ENCODE data around the gene ZNF816.
"Not testable (repeated sequence)": the region's sequence is repeated elsewhere in the genome, so short reads cannot be mapped to it uniquely, and the experiment has no call there.

ZNF816 gene

DNA sequence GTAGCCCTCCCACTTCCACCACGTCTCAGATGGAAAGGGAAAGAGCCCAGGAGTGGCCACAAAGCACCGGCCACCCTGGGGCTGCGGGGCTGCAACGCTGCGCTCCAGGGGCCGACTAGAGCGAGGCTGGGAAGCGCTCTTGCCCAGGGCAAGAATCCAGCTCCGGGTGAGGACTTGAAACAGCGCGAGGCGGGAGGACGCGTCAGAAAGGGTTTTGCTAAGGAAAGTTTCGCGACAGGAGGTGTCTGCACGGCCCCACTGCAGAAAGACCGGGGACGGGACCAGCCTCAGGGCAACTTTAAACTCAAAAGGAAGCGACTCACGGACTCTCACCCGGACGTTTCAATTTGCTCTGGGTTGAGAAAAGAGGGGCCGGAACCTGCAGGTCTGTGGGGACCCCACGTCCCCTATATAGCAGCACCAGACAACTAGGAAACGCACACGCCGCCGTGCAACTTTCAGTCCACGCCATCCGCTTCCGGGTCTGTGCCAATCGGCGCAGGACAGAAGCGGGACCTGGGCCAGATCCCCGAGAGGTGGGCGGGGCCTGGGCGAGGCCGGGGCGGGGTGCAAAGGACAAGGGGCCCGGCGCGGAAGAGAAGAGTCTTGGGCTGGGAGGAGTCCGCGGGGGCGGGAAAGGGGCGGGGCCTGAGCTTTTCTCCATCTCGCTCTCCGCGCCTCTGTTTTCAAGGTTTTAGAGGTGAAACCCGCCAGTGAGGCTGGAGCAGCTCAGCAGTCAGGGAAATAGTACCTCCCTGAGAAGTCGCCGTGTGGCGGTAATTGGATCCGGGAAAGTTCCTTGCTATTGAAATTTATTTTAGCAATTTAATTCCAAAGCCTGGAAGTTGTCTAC is at the start of gene ZNF816:
Gene ZNF816, minus strand, starts transcription at position 488 of the 853 bp plus-strand sequence. CDS start 6,792 bp downstream, outside the sequence.
- DNase-seq: peak; percentile 95

DNA sequence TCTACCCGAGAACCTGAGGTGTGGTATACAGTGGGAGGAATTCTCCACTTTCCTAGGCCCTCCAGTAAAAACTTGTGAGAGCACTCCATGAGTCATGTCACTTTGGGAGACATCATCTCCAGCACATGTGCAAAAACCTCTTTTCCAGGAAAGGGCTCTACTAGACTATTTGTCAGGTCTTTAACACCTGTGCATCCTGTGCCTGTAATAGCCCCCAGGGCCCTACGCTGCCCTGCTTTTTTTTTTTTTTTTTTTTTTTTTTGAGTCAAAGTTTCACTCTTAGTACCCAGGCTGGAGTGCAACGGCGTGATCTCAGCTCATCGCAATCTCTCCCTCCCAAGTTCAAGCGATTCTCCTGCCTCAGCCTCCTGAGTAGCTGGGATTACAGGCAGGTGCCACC is 49.3 kb upstream of the ZNF816 start:
- no peak for DNase-seq

DNA sequence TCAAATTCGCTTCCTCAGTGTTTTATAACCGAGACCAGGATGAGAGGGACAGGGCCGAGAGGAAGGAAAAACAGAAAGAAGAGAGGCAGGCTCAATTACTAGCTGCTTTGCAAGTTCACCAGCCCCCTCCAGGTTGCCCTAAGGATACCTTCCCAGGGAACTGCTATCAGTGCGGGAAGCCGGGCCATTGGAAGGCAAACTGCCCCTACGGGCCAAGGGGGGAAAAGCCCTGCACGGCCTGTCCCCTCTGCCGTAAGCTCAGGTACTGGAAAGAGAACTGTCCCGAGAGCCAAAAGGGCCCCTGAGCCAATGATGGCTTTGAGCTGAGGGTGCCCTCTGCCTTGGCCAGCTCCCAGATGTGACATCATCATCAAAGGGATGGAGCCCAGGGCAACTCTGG is 47.8 kb upstream of the ZNF816 start:
- no peak for DNase-seq

DNA sequence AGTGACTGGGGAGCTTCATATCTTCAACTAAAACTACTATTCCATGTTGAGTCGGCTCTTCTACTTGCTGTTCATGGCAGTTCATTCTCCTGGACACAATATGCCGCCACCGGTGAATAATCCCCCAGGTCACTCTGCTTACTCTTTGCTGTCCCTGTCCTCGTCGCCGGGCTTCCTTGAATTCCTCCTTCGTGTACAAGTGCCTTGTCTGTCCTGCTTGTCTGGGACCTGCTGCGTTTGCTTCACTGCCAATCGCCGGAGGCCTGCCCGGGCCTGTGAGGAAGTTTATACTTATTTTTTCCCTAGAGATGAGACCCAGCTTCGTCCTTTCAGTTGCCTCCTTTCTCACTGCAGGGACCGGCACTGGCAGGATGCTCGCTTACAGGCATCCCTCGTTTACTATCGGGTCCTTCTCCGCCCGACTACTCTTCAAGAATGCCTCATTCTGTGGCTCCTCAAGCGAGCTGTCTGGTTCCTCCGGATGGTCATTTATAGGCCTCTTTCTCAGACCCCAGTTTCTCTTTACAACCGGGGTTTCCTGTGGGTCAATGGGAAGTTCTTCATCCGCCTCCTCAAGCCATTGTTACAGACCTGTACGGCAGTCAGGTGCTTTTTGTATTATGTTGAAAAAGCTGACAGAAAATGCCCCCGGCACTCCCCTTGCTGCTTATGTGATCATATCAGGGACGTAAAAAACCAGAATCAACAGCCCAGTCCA is 45.5 kb upstream of the ZNF816 start:
- DNase-seq: no peak

DNA sequence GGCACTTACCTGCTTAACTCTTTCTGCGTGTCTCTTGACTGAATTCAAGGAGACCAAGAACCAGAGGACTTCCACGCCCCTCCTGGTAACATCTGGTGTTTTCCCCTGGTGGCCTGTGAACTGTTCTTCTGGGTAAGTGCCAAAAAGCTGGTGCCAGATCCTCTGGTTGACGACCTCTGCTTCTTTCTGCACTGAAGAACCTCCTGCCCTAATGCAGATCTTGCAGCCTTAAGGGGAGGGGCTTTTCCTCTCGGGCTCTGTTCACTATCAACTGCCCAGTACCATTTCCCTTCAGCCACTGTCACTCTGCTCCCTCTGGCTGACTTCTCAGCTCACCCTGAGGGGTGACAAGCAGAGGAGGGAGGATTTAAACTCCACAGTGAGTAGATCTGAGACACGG is 44.9 kb upstream of the ZNF816 start:
- no peak for DNase-seq

DNA sequence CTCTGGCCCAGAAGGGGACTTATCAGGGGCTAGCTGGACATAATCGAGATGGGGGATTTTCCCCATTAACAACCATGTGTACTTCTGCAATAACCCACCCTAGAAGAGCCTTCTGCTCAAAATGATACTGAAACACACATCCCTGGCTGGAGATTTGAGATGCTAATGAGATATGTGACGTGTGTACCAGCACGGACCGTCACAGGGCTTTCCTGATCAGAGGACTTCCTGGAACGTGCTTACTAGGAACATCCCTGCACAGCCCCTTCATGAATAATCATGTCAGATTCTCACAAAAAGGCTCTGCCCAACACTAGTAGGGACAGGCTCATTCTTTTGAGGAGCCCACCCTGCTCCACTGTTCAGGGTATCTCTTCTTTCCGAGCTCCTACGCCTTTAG is 44.5 kb upstream of the ZNF816 start:
- no peak for DNase-seq

DNA sequence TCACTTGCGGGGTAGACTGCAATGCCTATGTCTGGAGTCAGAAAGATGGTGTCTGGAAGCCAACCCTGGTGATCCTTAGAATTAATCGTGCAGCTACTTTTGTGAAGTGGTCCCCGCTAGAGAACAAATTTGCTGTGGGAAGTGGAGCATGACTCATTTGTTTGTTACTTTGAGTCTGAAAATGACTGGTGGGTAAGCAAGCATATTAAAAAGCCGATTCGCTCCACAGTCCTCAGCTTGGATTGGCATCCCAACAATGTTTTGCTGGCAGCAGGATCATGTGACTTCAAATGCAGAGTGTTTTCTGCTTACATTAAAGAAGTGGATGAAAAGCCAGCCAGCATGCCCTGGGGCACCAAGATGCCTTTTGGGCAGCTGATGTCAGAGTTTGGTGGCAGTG is 41.6 kb upstream of the ZNF816 start:
- DNase-seq: peak; percentile 12

DNA sequence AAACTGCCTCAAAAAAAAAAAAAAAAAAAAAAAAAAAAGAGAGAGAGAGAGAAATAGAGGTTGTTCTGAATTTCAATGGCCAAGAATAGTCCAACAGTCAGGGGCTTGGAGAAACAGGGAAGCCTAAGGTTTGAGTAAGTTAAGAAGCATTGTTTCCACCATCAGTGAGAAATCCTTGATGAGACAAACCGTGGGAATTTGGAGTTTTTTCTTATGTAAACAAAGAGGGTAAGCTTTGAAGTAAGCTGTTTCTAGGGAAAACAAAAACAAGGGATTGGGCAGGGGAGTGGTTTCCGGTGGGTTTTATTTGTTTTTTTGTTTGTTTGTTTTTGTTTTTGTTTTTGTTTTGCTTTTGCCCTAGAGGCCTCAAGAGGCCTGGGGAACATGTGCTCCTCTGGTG is 39.8 kb upstream of the ZNF816 start:
- DNase-seq: no peak

DNA sequence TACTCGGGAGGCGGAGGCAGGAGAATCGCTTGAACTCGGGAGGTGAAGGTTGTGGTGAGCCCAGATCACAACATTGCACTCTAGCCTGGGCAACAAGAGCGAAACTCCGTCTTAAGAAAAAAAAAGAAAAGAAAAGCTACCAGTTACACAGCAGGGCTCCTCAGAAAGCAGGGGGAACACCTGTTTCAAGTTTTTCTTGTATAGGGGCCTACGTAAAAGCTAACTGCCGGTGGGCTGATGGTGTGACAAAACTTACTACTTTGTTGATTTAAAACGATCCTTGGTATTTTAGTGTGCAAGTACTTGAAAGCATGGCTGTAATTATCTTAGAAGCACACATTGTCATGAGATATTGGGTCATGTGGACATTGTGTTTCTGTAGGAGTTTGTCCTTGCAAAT is 35.3 kb upstream of the ZNF816 start:
- no peak for DNase-seq

DNA sequence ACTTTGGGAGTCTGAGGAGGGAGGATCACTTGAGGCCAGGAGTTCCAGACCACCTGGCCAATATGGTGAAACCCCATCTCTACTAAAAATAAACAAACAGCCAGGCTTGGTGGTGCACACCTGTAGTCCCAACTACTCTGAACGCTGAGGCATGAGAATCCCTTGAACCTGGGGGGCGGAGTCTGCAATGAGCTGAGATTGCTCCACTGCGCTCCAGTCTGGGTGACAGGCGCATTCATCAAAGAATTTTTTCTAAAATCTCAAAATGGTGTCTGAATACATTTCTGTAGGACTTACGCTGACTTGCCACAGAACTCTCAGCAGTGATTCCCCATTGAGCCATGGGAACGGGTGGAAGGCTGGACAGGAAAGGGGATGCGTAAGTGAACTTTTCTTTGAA is 33.0 kb upstream of the ZNF816 start:
- DNase-seq: no peak

DNA sequence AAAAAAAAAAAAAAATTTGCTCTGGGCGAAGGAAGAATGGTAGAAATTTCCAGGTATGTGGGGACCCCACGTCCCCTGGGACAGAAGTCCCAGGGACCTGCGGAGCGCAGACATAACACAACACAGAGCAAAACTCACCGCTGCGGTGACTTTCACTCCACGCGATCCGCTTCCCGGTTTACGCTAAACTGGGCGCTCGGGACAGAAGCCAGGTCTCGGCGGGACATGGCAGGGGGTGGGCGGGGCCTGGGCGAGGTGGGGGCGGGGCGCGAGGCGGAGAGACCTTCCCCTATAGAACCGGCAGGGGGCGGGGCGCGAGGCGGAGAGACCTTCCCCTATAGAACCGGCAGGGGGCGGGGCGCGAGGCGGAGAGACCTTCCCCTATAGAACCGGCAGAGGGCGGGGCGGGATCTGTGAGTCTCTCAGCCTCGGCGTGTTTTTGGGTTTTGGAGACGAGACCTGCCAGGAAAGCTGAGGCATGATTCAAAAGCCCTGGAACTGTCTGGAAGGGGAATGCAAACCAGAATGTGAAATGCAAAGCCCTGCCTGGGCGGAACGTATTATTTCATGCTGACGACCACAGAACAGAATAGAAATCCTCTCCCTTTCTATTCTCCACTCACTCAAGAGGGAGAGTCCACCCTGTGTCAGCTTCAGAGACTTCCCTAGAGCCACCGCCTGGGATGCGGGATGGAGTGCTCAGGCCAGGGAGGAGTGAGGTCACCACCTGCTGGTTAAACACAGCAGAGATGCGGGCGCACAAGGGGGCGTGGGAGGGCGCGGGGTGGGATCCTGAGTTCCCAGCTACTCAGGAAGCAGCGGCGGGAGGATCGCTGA is 30.9 kb upstream of the ZNF816 start:
- DNase-seq: peak; percentile 79

DNA sequence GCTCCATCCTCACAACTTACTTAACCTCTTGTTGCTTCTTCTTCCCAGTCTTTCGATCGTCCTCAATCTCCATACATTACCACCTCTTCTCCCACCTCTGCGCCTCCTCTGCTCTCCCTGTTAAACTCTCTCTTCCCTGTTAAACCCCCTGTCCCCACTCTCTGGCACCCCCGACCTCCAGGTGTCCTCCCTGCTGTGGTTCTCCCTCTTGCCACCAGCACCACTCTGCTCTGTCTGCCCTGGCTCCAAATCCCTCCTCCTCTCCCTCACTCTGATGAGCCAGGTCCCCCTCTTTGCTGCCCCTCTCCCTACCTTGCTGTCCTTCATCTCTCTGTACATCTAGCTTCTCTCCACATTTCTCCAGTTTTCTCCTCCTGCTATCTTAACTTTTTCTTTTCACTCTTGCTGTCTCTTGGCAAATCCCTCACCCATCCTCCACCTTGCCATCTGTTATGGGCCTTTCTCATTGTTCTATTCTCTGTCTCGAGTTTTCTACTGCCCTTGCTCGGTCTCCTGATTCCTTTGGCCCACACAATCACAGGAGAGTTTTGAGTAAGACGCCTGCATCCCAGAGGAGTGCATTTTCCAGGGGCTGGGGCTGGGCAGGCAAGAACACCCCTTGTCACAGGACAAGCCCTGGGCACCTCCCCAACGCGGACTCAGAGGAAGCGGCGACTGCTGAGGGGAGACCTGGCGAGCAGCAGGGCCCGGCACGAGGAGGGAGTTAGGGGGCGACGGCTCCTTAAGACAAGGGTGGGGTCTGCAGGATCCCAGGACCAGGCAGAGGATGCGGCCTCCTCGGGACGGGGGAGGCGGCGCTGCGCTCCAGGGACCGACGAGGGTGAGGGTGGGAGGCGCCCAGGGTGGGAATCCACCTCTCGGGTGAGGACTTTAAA is 29.7 kb upstream of the ZNF816 start:
- no peak for DNase-seq

DNA sequence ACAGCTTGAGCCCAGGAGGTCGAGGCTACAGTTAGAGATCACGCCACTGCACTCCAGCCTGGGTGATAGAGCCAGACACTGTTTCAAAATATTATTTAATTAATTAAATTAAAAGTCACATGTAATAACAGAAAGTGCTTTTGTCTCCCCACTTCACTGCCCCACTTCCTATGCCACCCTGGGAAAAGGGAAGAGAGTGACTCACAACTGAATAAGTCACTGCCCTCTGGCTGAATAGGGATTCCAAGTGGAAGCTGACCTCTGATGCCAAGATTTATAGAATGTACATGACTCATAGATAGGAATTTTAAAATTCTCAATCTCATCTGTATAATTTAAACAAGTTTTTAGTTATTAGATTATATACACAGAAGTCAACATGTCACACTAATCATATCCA is 28.8 kb upstream of the ZNF816 start:
- peak; percentile 68 for DNase-seq

DNA sequence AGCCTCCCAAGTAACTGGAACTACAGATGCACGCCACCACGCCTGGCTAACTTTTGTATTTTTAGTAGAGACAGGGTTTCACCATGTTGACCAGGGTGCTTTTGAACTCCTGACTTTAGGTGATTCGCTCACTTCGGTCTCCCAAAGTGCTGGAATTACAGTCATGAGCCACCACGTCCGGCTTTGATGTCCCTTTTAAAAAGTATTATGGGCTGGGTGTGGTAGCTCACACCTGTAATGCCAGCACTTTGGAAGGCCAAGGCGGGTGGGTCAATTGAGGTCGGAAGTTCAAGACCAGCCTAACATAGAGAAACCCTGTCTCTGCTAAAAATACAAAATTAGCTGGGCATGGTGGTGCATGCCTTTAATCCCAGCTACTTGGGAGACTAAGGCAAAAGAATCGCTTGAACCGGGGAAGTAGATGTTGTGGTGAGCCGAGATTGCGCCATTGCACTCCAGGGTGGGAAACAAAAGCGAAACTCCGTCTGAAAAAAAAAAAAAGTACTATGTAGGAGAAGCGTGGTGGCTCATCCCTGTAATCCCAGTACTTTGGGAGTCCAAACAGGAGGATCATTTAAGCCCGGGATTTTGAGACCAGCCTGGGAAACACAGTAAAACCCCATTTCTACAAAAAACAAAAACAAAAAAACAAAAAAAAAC is 28.2 kb upstream of the ZNF816 start:
- DNase-seq: peak; percentile 16

DNA sequence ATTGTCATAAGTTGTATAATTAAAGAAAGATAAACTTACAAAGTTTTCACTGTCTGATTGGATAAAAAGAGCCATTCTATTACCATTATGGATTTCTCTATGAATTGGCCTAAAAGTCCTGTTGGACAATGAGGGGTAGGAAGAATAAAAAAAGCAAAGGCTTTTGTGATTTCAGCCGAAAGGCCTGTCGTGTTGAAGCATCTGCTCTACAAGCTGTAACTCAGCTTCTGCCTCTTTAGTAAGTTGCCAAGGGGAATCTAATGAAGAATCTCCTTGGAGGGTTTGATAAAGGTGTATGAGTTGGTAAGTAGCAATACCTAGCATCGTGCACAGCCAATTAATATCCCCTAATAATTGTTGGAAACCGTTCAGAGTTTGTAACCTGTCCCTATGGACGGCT is 25.8 kb upstream of the ZNF816 start:
- no peak for DNase-seq

DNA sequence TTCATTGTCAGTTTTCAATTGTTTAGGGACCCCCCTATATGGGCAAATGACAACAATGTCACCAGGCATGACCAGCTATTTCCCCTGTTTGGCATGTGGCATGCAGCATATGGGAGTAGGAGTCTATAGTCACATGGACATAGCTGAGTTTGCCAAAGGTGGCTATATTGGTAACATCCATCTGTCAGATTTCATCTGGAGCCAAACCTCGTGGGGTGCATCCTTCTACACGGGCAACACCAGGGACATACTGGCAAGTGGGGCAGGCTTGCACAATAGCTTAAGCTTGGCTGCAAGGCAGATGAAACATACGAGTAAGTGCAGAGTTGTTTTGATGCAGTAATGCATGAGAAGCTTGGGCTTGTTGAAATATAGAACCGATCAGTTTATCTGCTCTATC is 24.5 kb upstream of the ZNF816 start:
- no peak for DNase-seq

DNA sequence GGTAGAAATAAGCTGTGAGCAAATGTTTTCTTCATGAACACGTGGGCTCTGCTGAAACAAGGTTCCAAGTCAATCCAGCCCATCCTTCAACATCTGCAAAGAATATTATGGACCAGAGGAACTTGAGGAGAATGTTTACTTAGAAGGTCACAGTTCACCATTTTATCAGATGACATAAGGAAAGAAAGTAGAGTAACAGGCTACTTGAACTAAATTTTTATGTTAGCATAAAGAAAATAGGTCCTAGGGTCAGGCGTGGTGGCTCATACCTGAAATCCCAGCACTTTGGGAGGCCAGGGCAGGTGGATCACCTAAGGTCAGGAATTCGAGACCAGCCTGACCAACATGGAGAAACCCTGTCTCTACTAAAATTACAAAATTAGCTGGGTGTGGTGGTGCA is 20.5 kb upstream of the ZNF816 start:
- not testable (repeated sequence) for DNase-seq

DNA sequence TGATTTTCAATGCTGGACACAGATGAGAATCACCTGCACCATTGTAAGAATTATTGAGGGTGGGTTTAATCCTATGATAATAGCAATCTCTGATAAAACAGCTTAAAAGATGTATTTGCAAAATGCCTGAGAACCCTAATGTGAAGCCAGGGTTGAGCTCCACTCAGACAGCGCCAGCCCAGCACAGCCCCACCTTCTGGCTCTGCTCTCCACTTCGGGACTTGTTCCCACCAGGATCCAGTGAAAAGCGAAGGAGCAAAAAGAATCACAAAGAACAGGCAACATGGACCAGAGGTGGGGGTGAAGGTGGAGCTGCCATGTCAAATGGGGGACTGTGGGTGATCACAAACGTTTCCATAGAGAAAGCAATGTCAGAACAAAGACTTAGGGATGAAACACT is 18.6 kb upstream of the ZNF816 start:
- DNase-seq: no peak

DNA sequence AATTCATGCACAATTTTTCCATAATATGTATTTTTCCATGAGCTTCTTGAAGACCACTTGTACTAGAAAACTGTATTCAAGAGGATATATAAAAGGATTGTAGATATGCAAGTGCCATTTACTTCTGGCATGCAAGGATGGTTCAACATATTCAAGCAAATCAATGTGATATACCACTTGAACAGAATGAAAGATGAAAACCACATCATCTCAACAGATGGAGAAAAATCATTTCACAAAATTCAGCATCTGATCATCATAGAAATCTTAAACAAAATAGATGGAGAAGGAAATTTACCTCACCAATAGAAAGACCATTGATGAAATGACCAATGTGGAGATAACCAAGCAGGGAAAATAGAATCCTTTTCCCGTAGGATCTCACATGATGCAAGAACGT is 5.1 kb upstream of the ZNF816 start:
- no peak for DNase-seq

DNA sequence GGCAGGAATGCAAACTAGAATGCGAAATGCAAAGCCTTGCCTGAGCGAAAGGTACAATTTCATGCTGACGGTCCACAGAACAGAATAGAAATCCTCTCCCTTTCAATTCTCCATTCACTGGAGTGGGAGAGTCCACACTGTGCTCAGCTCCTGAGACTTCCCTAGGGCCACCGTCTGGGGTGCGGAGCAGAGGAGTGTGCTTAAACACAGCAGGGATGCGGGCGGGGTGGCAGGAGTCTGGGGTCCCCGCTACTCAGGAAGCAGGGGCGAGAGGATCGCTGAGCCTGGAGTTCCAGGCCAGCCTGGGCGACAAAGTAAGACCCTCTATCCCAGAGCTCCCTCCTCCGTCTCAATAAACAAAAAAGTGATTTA is 552 bp upstream of the ZNF816 start:
- DNase-seq: no peak

DNA sequence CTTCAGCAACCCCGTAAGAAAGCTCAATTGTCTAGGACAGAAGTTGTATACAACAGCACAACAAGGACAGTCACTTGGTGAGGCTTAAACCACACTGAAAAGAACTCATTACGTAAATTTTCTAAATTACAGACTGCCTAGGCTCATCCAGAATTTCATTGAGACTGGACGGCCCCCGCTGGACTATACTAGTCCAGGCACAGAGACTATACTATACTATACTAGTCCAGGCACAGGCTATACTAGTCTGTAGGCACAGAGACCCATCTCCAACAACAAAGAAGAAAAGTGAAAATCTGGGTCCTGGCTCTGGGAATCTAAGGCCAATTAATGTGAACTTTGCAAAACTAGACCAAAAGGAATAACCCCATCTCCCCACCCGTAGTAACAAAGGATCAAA is 700 bp downstream of the ZNF816 start:
- no peak for DNase-seq

Data from T1000 (cell line).